Measurements from ENCODE around the gene IFNGR2.
A peak's percentile ranks its signal among the peaks of the same experiment; 100 is the strongest.

IFNGR2 gene

DNA sequence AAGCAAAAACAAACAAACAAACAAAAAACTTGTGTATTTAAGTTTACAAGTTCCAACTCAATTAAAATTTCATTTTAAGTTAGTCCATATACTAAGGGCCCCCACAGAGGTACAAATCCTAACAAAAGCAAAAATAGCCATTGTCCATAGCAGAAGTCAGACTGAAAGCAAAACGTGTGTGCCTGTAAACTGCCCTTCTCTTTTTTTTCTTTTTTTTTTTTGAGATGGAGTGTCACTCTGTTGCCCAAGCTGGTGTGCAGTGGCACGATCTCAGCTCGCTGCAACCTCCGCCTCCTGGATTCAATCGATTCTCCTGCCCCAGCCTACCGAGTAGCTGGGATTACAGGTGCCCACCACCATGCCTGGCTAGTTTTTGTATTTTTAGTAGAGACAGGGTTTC, 11.6 kb upstream of the IFNGR2 start:
- no peaks in the 10 kb centered on the region for H3K36me3 ChIP-seq (ENCODE audit: control insufficient read depth in 2 of 2, insufficient read depth in 1 of 2, low read length in 2 of 2)

DNA sequence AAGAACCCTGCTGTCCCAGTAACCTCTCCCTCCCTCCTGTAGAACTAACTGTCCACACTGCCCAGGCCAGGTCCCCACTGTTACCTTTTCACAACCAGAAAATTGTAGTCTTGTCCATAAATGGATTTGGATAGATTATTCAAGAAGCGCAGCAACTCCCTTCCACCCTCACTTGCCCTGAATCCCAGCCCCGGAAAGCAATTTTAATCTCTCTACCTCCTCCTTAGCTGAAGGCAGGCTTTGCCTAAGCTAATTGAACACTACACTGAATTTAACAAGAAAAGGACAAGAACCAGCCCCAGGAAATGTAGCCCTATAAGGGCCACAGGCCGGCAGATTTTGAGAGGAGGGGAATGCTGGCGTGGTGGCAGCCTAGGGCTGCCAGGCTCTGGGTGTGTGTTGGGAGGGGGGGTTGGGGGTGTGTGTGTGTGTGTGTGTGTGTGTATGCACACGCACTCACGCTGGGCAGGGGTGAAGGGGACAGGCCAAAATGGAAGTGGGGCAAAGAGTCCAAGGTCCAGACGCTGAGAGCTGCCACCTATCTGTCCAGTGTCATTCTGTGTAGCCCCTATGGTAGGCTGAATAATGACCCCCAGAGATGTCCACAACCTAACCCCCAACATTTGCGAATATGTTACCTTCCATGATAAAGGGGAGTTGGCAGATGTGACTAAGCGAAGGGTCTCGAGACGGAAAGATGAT, 10.8 kb upstream of the IFNGR2 start:
- TF ChIP-seq, protein P1, sequence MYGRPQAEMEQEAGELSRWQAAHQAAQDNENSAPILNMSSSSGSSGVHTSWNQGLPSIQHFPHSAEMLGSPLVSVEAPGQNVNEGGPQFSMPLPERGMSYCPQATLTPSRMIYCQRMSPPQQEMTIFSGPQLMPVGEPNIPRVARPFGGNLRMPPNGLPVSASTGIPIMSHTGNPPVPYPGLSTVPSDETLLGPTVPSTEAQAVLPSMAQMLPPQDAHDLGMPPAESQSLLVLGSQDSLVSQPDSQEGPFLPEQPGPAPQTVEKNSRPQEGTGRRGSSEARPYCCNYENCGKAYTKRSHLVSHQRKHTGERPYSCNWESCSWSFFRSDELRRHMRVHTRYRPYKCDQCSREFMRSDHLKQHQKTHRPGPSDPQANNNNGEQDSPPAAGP (tag by site-specific recombination; IDR thresholded peaks at IDR 0.05) = no peak
- TF ChIP-seq GLI2 (tag by site-specific recombination; IDR thresholded peaks at IDR 0.05; ENCODE audit: borderline replicate concordance, low read depth) = no peak
- no peak for TF ChIP-seq ZBTB7A (tag by site-specific recombination; IDR thresholded peaks at IDR 0.05; ENCODE audit: low read depth)
- 0 out of 2 replicates have a peak, but pooled peaks have one; percentile 40 for TF ChIP-seq ZNF341 (tag by site-specific recombination; IDR thresholded peaks at IDR 0.05; ENCODE audit: low read depth)
- TF ChIP-seq ZNF660 (tag by site-specific recombination; IDR thresholded peaks at IDR 0.05) = no peak
- TF ChIP-seq ZNF521 (tag by site-specific recombination; IDR thresholded peaks at IDR 0.05) = no peak
- TF ChIP-seq ZBTB6 (tag by site-specific recombination; IDR thresholded peaks at IDR 0.05) = no peak
- Histone ChIP-seq H3K27ac (ENCODE audit: extremely low read depth, low read depth, low read length) (no peak overlapping the region), H3K4me3 (ENCODE audit: low read depth, low read length) (no peak overlapping the region), H3K36me3 (ENCODE audit: control insufficient read depth in 2 of 2, insufficient read depth in 1 of 2, low read length in 2 of 2) (no peaks in the 10 kb centered on the region), H3K4me1 (ENCODE audit: control insufficient read depth, insufficient read depth, low read length) (no peaks in the 10 kb centered on the region), H3K9me3 (ENCODE audit: control insufficient read depth, insufficient read depth, low read depth, low read length) (no peaks in the 10 kb centered on the region)
- ChIA-PET CTCF (interaction anchor here (1.2 kb wide), 1 partner anchor 32 kb away, joined by 7 read pairs; no protein-coding TSS in a partner anchor), POLR2A (no interaction called here)

More for the DNA sequence above, 11.6 kb upstream of the IFNGR2 start:
- Histone ChIP-seq H3K27ac (ENCODE audit: extremely low read depth, low read depth, low read length) (no peak overlapping the region), H3K4me3 (ENCODE audit: low read depth, low read length) (no peak overlapping the region), H3K9me3 (ENCODE audit: control insufficient read depth, insufficient read depth, low read depth, low read length) (no peaks in the 10 kb centered on the region), H3K4me1 (ENCODE audit: control insufficient read depth, insufficient read depth, low read length) (no peaks in the 10 kb centered on the region)
- TF ChIP-seq SP7 (tag by site-specific recombination; IDR thresholded peaks at IDR 0.05) (no peak), ZNF239 (tag by site-specific recombination; IDR thresholded peaks at IDR 0.05) (no peak), TCF7L2 (IDR thresholded peaks at IDR 0.05; ENCODE audit: borderline replicate concordance, low read depth, low read length) (no peak), ZNF664 (tag by site-specific recombination; IDR thresholded peaks at IDR 0.05) (no peak), ZIC2 (tag by site-specific recombination; IDR thresholded peaks at IDR 0.05) (no peak), ZNF423 (tag by site-specific recombination; IDR thresholded peaks at IDR 0.05) (no peak), ZNF175 (tag by site-specific recombination; IDR thresholded peaks at IDR 0.05) (no peak), ZNF302 (tag by site-specific recombination; IDR thresholded peaks at IDR 0.05; ENCODE audit: low read depth) (no peak), MZF1 (tag by site-specific recombination; IDR thresholded peaks at IDR 0.05; ENCODE audit: borderline replicate concordance) (no peak), ZNF18 (tag by site-specific recombination; IDR thresholded peaks at IDR 0.05) (no peak), ZNF48 (tag by site-specific recombination; IDR thresholded peaks at IDR 0.05) (no peak), HOXD13 (CRISPR knock-in tag; IDR thresholded peaks at IDR 0.05; ENCODE audit: borderline replicate concordance) (no peak), ZBTB1 (tag by site-specific recombination; IDR thresholded peaks at IDR 0.05) (no peak), ZNF777 (tag by site-specific recombination; IDR thresholded peaks at IDR 0.05; ENCODE audit: borderline replicate concordance) (no peak)
- TF ChIP-seq, protein P2, sequence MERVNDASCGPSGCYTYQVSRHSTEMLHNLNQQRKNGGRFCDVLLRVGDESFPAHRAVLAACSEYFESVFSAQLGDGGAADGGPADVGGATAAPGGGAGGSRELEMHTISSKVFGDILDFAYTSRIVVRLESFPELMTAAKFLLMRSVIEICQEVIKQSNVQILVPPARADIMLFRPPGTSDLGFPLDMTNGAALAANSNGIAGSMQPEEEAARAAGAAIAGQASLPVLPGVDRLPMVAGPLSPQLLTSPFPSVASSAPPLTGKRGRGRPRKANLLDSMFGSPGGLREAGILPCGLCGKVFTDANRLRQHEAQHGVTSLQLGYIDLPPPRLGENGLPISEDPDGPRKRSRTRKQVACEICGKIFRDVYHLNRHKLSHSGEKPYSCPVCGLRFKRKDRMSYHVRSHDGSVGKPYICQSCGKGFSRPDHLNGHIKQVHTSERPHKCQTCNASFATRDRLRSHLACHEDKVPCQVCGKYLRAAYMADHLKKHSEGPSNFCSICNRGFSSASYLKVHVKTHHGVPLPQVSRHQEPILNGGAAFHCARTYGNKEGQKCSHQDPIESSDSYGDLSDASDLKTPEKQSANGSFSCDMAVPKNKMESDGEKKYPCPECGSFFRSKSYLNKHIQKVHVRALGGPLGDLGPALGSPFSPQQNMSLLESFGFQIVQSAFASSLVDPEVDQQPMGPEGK (tag by site-specific recombination; IDR thresholded peaks at IDR 0.05) = no peak
- CTCF ChIA-PET = interaction anchor here (1.2 kb wide), 1 partner anchor 31 kb away, joined by 7 read pairs; no protein-coding TSS in a partner anchor
- POLR2A ChIA-PET = no interaction called here
